Stimulated activated CD4-positive, alpha-beta T cell treated with anti-CD3 and anti-CD28 coated beads, Interleukin-1b, Interleukin-23, amount 100 ng/mL, for 4 hours (primary cell): Measurements from ENCODE around the gene NR2F6.

Experiments
- DNase-seq, 2 donors: peaks; one replicate each; pipeline ENCODE4 v3.0.0-alpha.2; 2020; ENCODE audit warnings: low read depth in 2 of 2

NR2F6 gene

DNA sequence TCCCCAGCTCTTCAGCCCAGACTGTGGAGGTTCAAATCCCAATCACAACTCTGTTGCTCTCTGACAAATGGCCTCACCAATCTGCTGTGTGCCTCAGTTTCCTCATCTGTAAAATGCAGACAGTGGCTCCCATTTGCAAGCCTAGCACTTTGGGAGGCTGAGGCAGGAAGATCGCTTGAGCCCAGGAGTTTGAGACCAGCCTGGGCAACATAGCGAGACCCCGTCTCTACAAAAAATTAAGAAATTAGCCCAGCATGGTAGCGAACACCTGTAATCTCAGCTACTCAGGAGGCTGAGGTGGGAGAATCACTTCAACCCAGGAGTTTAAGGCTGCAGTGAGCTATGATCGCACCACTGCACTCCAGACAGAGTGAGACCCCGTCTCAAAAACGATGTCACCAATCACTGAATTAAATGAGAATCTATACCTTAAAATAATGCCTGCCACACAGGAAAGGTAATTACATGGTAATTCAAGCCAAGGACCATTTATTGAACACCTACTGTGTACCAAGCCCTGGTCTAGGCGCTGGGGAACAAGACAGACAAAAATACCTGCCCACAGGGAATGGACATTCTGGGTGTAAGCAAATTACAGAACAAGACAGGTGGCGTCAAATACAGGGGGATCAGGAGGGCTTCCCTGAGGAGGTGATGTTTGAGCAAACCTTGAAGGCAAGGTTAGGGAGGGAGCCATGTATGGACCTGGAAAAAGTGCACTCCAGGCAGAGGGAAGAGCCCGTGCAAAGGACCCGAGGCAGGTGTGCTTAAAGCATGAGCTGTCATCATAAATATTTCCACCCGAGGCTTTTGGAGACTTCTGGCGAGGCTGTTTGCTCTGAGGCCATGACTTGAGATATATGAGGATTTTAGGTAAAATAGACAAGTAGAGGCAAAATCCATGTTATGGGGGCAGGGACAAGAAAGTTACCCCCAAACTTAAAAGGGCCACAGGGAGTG lies 7.7 kb downstream of the NR2F6 start:
- no peak for DNase-seq

DNA sequence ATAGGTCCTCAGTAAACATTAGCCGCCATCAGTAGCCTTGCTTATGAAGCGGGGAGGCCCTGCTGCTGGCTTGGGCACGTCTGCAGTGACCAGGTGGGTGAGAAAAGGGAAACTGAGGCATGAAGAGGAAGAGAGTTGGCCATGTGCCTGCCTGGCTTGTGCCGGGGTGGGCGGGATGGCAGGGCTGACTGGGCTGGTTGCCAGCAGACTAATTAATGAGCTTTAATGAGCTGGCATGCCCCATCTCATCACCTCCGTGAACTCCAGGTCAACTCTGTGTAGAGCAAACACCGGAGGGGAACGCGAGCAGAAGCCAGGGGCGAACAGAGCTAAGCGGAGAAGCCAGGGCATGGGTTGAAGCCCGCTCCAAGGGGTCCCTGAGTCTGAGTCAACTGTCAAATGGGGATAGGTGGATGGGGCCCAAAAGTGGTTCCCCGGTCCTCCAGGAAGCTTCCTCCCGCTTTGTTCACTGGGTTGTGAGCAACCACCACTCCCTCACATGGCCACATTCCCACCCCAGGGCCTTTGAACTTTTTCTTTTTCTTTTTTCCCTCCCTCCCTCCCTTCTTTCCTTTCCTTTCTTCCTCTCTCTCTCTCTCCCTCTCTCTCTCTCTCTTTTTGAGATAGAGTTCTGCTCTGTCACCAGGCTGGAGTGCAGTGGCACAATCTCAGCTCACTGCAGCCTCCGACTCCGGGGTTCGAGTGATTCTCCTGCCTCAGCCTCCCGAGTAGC lies 8.7 kb downstream of the NR2F6 start:
- no peak for DNase-seq

DNA sequence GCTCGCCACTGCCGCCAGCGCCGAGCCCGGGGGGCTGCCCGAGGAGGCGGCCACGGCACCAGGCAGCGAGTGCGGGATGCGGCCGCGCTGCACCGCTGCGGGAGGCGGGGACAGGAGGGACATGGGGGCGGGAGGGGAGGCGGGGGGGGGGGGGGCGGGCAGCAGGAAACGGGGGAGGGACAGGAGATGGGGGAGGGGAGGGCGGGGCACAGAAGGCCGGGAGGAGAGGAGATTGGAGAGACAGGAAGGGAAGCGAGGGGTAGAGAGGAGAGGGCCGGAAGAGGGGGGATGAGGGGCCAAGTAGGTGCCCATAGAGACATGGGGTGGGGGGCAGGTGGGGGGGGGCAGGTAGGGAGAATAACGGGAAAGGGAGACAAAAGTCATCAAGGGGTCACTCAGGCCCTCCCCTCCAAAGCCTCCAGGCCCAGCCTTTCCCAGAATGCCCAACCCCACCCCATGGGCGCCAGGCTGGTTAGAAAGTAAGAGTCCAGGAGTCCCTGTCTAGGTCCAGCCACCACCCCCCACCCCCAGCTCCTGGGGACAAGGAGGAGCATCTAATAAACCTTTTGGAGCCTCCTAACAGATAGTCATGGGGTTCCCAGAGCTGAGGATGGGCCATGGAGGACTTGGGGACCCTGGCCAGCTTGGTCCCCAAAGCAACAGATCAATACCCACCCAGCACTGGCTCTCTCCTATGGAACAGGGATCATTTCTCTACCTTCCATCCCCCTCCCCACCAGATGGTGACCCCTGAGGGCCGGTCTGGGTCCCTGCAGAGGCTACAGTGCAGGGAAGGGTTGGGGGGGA lies 9.5 kb downstream of the NR2F6 start:
- DNase-seq, result no peak

DNA sequence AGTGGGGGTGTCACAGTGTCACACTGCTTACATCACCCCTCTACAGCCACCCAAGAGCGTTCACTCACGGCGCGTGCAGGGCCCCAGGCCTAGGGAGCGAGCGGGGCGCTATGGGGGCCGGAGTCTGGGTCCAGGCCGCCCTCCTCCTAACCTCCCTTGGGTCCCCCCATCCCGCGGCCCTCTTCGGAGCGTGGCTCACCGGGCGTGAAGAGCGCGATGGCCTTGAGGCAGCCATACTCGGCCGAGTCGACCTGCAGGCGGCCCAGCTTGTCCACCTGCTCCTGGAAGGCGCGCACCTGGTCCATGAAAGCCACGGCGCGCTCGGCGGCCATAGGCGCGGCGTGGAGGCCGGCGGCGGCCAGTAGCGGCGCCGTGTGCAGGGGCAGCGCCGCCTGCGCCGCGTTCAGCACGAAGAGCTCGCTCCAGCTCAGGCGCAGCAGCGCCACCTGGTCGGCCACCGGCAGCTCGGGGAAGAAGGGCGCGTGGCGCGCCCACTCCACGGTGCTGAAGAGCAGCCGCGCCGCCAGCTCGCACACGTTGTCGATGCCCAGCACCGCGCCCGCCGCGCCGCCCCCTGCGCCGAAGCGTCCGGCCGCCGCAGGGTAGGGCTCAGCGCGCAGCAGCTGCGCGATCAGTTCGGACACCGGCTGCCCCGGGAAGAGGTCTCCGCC lies 10.3 kb downstream of the NR2F6 start:
- DNase-seq, result peak; percentile 66

DNA sequence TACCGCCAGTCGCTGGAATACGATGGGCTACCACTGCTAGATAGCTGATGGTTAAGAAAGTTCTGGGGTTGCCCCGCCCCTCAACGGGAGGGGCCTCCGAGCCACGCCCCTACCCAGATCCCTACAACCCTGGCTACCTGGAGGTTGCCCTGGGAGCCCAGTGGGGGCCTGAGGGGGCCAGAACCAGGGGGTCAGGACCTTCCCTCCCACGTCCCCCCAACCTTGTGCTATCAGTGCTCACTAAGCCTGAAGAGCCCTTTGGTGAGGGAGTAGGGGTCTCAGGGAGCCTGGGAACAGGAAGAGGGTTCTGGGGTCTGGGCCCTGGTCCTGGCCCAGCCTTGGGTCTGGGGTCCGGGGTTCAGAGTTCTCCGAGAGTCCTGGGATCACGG lies 10.8 kb downstream of the NR2F6 start:
- DNase-seq, result peak; percentile 57 to 59

DNA sequence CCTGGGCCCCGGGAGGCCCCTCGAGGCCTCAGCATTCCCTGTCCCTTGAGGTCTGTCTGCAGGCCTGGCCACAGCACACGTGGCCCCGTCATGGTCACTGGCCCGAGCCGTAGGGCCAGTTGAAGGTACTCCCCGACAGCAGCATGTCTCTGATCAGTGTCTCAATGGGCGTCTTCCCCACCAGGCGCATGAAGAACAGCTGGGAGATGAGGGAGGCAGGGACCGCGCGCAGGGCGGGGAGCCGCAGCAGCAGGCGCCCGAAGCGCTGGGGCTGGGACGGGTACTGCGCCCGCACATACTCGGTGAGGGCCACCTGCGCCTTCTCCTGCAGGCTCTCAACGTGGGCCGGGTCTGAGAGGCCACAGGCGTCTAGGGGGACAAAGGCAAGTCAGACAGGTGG lies 13.5 kb downstream of the NR2F6 start:
- DNase-seq, result no peak

DNA sequence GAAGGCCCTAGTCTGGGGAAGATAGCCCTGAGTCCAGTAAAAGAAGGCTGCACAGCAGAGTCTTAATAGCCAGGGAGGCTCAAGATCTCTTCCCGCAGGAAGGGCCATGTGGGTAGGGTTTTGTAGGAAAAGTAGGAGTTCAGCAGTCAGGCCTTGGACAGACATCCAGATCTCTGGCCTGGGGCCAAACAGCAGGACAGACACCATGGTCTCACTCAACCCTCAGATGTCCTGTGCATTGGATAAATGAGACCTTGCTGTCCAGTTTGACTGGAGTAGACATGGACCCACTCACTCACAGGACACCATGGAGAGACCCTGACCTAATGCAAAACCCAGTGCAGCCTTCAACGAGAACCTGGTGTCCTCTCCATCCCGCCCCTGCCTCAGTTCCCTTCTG lies 15.8 kb downstream of the NR2F6 start:
- DNase-seq, result no peak

DNA sequence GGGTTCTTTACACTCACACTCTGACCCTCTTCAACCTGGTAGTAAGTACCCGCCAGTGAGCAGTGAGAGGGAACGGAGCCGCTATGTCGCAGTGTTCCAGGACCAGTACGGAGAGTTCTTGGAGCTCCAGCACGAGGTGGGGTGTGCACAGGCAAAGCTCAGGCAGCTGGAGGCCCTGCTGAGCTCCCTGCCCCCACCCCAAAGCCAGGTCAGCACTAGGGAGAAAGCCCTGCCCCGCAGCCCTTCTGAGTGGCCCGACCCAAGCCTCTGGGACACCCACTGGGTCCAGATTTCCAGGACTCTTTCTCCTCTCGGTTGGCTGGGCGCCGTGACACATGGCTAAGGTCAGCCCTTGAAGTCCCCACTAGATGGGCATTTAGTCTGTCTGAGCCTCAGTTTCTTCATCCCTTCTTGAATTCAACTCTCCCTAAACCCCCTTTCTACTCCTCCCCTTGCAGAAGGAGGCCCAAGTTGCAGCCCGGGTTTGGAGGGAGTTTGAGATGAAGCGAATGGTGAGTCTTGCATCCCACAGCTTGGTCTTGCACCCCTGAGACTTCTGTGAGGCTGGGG lies 17.8 kb downstream of the NR2F6 start:
- DNase-seq, result no peak

DNA sequence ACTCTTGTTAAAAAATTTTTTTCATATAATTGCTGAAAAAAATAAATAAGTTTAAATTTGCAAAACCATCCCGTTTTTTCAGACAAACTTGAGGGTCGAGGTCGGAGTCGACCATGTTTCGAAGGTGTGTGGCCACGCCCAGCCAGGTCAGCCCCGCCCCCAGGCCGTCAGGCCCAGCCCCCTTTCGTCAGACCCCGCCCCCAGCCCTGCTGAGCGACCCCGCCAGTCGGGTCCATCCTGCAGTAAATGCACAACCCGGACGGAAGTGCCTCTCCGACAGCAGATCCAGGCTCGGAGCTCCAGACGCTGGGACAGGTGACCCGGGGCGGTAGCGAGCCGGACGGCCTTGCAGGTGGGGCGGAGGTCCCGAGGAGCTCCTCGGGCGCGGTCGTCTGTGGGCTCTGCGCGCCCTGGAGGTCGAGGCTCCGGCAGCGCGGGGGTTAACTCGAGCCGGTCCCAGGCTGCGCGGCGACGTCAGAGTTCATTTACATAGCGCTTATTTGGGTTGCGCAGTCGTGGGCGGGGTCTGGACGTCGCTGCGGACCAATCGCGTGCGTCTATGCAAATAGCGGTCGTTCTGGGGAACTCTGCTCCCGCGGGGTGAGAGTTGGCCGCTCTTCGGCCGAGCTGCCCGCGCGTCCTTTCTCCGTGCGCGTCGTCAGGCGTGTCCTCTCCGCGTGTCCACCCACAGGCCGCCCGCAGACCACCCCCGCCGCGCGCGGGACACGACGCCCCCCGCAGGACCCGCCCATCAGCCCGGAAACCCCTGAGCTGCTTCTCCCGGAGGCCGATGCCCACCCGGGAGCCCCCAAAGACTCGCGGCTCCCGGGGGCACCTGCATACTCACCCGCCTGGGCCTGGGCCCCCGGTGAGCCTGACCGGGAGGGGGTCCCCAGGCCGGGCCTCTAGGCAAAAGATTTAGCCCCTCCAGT lies 19.5 kb downstream of the NR2F6 start, which contains the start of gene OCEL1:
TSS of gene OCEL1 (plus strand) at position 225 of the 932 bp plus-strand sequence. CDS start at position 247, 22 bp downstream.
- DNase-seq, result peak; percentile 95 to 96

DNA sequence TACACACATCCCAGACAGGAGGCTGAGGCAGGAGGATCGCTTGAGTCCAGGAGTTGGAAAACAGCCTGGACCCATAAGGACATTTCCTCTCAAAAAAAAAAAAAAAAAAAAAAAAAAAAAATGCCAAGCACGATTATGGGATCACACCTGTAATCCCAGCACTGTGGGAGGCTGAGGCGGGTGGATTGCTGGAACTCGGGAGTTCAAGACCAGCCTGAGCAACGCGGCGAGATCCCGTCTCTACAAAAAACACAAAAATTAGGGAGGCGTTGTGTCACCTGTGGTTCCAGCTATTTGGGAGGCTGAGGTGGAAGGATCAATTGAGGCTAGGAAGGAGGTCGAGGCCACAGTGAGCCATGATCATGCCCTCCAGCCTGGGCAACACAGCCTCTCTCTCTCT lies 20.7 kb downstream of the NR2F6 start:
- no peak for DNase-seq

DNA sequence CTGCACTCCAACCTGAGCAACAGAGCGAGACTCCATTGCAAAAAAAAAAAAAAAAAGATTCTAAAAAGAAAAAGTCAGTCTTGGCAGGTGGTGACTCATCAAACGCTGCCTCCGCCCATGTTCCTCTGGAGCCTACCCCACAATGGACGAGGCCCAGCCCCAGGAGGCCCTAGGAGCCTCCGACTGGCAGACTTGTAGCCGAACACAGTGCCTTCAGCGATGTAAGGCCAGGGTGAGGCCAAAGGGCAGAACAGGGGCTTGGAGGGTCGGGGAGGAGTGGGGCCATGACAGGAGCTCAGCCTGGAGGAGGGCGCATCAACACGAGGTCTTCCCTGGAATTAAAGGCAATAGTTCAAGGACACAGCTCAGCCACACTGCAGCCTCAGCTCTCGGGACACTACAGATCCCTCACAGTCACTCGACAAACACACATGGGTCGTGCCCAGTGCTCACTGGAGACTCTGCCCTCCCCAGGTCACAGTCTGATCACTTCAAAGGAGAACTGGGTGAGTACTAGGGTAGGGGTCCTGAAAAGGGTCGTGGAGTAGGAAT lies 25.4 kb downstream of the NR2F6 start:
- no peak for DNase-seq

DNA sequence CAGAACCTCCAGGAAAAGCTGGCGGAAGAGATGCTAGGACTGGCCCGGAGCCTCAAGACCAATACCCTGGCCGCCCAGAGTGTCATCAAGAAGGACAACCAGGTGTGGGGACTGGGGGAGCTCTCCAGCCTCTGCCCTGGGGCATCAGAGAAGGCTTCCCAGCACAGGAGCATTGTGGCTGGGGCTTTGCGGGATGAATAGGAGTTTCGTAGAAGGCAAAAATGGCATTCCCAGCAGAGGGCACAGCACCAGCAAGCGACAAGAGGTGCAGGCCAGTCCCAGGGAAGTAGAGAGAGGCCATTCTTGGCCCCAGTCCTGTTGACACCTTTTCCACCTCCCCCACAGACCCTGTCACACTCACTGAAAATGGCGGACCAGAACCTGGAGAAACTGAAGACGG lies 26.4 kb downstream of the NR2F6 start:
- no peak for DNase-seq

DNA sequence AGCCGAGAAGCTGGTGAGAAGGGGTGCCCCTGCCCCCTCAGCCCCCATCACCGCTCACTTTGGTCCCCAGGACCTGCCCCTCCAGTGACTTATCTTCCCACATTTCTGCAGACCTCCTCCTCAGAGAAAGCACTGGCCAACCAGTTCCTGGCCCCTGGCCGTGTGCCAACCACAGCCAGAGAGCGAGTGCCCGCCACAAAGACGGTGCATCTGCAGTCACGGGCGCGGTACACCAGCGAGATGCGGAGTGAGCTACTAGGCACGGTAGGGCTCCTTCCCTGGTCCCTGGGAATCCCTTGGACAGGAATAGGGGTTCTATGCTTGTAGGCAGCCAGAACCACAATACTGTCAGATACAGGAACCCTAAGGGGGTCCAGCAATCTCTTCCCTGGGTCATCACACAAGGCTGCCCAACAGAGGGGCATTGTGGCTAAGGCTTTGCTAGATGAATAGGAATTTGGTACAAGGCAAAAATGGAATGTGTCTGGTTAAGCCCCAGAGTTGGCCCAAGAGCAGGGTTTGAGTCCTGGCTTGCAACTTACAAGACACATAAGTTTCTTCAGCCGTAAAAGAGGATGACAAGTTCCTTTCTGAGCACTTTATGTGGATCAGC lies 29.6 kb downstream of the NR2F6 start:
- DNase-seq, result no peak

DNA sequence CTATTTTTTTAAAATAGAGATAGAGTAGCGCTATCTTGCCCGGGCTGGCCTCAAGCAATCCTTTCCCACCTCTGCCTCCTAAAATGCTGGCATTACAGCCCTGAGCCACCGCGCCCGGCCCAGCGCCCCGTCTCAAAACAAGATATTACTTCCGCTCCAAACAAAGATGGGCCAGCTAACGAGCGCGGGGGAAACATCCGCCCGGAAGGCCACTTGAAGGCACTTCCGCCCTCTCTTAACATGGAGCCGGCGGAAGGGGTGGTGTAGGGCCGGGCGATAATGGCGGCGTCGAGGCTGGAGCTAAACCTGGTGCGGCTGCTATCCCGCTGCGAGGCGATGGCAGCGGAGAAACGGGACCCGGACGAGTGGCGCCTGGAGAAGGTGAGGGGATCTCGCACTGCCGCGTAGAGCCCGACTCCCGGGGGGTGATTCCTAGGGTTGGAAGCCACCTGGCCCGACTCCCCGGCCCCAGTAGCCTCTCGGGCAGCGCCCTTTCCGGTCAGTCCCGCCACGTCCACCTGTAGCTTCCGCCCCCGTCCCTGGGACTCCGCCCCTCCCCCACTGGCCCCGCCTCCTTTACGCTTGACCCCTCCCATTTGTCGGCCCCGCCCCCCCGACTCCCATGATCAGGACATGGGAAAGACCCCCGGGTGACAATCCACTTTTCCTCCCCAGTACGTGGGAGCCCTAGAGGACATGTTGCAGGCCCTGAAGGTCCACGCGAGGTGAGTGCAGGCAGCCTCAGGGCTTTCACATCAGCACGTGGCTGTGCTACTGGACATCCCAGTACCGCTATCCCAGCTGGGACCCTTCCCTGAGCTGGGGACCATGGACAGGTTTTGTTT lies 30.4 kb downstream of the NR2F6 start, which contains the start of gene USE1:
TSS of gene USE1 (plus strand) at position 231 of the 845 bp plus-strand sequence. CDS start at position 280, 49 bp downstream.
- peak; percentile 75 to 78 for DNase-seq

DNA sequence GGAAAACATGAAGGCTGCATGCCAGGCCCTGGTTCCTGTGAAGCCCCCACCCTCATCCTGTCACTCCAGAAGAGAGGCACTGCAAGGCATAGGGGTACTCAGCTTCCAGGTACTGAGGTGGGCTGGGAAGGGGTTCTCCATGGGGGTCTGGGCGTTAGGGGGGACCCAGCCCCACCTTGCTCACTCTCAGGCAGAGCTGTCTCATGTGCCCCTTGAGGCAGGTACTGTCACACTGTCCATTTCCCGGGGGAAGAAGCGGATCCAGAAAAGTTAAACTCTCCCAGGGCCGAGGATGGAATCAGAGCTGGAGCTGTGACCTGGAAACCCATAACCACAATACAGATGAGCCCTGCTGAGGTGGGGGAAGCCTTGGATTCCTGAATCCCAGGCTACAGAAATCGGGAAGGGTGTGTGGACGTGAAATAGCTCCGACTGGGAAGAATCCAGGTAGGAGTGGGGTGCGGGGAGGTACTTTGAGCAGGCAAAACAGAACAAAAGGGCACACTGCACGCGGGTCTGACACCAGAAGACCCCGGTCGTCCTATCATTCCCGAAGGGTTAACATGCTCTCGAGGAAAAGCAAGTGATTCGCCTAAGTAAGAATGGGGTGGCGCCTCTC lies 31.1 kb downstream of the NR2F6 start:
- DNase-seq, result no peak

DNA sequence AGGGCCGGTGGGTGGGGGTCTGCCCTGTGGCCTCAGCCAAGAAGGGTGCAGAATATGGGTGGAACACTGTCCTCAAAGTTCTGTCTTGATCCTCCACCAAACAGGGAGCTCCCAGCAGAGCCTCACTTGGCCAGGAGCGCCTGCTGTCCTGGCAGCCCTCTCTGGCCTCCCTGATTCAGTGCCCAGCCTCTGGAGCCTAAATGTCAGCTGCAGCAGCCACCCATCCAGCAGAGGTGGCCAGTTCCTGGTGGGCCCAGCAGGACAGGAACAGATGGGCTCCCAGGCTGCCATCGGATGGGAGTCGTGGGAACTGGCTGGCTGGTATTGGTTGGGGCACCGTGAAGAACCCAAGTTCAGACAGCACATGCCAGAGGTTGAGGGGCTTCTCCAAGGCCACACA lies 32.4 kb downstream of the NR2F6 start:
- no peak for DNase-seq

DNA sequence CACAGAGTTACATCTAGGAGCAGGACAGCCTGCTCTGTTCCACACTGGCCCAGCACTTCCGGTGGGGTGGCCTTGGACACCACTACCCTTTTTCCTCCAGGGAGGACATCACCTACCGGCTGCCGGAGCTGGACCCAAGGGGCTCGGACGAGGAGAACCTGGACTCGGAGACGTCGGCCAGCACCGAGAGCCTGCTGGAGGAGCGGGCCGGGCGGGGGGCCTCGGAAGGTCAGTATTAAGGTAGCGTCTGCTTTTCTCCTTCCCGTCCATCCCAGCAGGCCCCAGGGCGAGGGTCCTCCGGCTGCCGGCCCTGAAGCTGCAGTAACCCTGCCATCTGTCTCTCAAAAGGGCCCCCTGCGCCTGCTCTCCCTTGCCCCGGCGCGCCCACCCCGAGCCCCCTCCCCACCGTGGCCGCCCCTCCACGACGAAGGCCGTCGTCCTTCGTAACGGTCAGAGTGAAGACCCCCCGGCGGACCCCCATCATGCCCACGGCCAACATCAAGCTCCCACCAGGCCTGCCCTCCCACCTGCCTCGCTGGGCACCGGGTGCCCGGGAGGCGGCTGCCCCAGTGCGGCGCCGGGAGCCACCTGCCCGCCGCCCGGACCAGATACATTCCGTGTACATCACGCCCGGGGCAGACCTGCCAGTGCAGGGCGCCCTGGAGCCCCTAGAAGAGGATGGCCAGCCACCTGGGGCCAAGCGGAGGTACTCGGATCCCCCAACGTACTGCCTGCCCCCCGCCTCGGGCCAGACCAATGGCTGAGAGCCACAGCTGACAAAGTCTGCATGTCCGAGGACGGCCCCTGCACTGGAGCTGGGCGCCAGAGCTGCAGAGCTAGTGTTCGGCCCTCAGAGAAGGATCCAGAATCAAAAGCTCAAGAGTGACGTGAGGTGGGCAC lies 33.9 kb downstream of the NR2F6 start:
- no peak for DNase-seq
